M059J (cell line): ENCODE measurements around the gene PPP1R2. TPM values are rescaled to one million over a fixed set of nuclear protein-coding genes. Genes with fewer than 3 reads are reported as not detected.
"Not testable (repeated sequence)": the region's sequence is repeated elsewhere in the genome, so short reads cannot be mapped to it uniquely, and the experiment has no call there.

Experiments
- DNase-seq: peaks from one replicate; pipeline ENCODE4 v3.0.0-alpha.2; 2012; ENCODE audit warnings: low read depth
- total RNA-seq: library from RNA; depleted of rRNA; stranded (reverse); fragments of >200 nt; shearing (Covaris generic); gene quantifications from 2 replicates; pipeline ENCODE4 v1.2.3, GENCODE V29; 2014; rRNA removed

PPP1R2 gene
- total RNA-seq = 88.1 and 96.3 TPM in 2 replicates

- peak; percentile 88 for DNase-seq
Measured at GRCh38 chr3:195542698-195543499, at the start of gene PPP1R2. TSS of gene PPP1R2 (minus strand) at chr3:195543325. CDS start at chr3:195543025, 300 bp downstream.

- DNase-seq = no peak
Measured at GRCh38 chr3:195591852-195592251, 48.7 kb upstream of the PPP1R2 start.

DNA sequence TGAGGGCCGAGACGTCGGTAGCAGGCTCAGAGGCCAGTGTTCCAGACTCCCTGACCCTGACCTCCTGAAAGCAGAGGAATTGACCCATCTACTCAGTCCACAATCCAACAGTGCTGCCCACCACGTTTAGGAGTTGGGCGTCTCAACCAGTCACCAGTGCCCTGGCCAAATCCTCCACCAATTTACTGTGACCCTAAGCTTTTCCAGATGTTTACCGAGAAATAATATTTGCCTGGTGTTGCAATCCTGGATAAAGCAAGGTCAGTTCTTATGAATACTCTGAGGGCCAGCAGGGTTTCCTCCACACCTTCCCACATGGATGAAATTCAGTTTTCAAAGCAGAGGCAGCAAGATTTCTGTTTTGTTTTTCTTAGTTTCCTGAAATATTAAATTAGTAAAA, 48.1 kb upstream of the PPP1R2 start:
- no peak for DNase-seq

GRCh38 chr3:195590381-195590780, 47.3 kb upstream of the PPP1R2 start:
- not testable (repeated sequence) for DNase-seq

DNA sequence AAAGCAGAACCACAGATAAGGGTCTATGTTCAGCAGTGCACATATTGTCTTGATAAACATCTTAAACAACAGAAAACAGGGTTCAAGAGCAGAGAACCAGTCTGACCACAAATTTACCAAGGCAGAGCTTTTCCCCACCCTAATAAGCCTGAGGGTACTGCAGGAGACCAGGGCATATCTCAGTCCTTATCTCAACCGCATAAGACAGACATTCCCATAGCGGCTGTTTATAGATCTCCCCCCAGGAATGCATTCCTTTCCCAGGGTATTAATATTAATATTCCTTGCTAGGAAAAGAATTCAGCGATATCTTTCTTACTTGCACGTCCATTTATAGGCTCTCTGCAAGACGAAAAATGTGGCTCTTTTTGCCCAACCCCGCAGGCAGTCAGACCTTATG, 46.7 kb upstream of the PPP1R2 start:
- not testable (repeated sequence) for DNase-seq

GRCh38 chr3:195587824-195588223, 44.7 kb upstream of the PPP1R2 start:
- no peak for DNase-seq

- no peak for DNase-seq
Measured at GRCh38 chr3:195587406-195587805, 44.3 kb upstream of the PPP1R2 start.

DNA sequence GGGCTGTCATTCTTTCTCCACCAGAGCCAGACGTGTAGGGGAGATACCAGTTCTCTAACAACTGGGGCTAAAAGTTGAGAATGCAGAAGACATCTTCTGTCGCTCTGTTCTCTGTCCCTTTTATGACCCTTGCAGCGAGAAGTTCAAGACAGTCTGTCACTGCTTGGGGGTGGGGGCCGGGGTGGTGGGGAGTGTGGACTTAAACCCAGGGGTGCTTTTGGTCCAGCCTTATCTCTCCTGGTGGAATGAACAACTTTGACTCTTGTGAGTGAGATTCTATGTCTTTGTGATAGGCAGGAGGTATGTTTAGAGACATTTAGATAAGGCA, 41.4 kb upstream of the PPP1R2 start:
- no peak for DNase-seq

GRCh38 chr3:195583831-195584542, 40.9 kb upstream of the PPP1R2 start, which contains the start of gene APOD:
TSS of gene APOD (minus strand) at chr3:195583940. CDS start at chr3:195579461, 4,479 bp downstream.
- DNase-seq = no peak

GRCh38 chr3:195582947-195583346, 39.8 kb upstream of the PPP1R2 start:
- no peak for DNase-seq

GRCh38 chr3:195580744-195581443, 37.8 kb upstream of the PPP1R2 start:
- DNase-seq = no peak

DNA sequence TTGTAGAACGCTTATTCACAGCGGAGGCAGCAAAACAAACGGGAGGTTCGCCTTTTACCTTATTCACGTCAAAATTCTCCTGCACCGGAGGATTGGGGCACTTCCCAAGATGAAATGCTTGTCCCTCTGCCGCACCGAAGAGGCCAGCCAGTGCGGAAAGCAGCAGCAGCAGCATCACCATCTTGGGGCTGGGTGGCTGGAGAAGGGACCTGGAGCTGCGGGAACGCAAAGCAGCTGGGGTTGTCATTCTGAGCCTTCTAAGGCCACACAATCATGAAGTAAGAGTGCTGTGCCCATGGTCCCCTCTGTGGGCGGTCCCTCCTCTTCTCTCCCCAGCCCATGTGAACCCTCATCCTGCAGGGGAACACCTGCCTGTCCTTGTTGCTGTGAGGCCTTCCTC, 36.2 kb upstream of the PPP1R2 start:
- no peak for DNase-seq

DNA sequence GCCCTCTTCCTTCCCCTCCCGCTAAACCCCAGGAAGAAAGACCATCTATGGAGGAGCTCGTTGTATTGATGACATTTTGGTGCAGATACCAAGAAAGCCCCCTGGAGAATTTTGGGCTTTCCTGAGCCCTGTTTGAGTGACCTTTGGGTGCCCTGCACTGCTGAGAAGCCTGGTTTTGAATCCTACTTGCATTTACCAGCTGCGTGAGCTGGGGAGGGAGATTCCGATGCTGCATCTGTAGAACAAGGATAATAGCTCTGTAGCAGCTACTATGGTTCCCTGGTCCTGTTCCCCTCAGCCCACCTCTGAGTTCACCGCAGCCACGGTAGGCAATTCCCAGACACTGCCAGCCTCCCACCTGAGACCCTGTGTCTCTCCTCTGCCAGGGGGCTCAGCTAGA, 35.4 kb upstream of the PPP1R2 start:
- no peak for DNase-seq

DNA sequence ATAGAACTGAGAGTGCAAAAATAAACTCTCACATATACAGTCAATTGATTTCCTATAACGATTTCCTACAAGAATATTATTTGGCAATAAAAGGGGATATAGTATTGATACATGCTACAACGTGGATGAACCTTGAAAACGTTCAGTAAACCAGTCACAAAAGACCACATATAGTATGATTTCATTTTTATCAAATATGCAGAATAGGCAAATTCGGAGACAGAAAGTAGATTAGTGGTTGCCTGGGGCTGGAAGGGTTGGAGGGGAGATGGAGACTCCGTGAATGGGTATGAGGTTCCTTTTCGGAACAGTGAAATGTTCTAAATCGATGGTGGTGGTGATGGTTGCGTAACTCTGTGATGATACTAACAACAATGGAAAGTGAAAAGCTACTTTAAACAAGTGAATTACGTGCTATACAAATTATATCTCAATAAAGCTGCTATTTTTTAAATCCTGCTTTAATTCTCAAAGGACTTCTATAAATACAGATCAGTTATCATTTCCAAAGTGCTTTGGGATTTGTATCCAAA, 34.6 kb upstream of the PPP1R2 start:
- DNase-seq = no peak

GRCh38 chr3:195574497-195575304, 31.6 kb upstream of the PPP1R2 start:
- DNase-seq = no peak

DNA sequence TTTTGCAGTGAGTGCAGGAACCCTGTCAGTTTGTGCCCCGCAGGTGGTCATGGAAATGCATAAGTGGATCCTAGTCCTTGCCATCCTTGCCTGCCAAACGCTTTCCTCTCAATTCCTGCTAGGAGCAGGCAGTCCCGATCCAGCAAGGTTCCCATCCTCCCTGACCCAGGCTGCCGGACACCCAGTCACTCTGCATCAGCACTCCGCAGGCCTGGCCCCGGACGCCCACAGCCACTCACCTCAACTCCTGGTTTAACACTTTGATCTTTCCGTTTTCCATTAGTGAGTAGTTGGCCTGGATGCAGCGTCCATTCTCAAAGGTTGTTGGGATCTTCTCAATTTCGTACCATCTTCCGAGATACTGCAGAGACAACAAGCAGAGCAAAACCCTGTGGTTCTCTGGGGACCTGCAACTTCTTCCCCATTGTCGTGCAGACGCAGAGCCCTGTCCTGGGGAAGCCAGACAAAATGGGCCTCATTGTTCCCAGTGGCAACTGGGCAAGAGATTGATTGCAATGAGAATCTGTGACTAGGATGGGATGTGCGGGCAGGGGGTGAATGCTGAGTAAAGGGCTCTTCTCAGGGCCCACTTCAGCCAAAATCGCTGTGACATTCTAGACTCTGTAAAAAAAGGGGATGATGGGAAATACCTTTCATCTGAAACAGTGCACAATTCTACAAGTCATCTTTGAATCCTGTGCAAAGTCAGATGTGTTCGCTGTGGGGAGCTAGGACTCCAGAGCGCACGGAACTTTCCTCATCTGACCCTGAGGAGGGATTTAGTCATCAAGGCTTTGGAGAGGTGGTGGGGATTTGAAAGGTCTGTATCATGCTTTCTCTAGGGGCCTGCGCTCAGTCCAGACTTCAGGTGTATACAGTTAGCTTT, 30.7 kb upstream of the PPP1R2 start:
- DNase-seq = no peak

- DNase-seq = no peak
Measured at GRCh38 chr3:195571361-195571760, 28.2 kb upstream of the PPP1R2 start.

DNA sequence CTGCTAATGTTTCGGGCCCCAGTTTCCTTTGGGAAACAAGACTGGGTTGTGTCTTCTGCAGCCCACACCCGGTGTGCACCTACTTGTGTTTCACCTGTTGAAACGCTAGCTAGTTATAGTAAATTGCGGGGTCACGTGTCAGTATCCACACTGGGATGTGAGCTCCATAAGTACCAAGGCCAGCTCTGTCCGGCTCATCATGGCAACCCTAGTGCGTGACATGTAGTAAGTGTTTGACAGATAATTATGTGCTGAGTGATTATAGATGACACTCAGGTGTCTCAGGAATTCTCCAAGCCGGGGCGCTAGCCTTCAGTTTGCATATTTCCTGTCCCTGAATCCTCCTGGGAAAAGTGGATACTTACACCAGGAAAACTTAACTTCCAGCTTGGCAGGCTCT, 27.8 kb upstream of the PPP1R2 start:
- DNase-seq = no peak

DNA sequence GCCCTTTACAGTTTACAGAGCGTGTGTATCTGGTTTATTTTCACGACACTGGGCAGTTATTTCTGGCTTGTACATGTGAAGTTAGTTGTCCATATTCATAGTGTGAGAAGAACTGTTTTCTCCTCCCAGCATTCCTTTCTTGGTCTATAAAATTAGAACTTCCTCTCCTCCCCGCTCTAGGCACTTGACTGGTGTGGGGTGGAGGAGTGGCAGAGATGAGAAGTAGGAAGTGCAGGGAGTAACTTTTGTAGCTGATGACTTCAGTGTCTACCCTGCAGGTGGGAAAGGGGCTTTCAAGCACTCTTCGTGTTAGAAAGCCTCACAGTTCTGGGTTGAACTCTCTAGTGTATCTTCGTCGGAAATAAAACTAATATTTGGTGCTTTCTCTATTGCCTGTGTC, 27.2 kb upstream of the PPP1R2 start:
- DNase-seq = no peak

DNA sequence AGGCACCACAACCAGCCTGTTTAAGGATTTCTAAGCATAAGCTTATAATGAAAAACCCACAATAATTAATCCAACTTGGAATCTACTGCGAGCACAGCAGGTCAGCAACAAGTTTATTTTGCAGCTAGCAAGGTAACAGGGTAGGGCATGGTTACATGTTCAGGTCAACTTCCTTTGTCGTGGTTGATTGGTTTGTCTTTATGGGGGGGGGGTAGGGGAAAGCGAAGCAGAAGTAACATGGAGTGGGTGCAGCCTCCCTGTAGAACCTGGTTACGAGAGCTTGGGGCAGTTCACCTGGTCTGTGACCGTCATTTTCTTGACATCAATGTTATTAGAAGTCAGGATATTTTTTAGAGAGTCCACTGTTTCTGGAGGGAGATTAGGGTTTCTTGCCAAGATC, 25.5 kb upstream of the PPP1R2 start:
- DNase-seq = no peak
